WTC11 (cell line): ENCODE measurements around the gene ZNF740. TPM values are rescaled to one million over a fixed set of nuclear protein-coding genes. Genes with fewer than 3 reads are reported as not detected.

Experiments
- ATAC-seq: fragments of 200-7000 bp; cut with Tn5 transposase; 2 replicates; pipeline ENCODE4 v1.10.0; 2021; ENCODE audit warnings: mild to moderate bottlenecking, moderate library complexity
- CTCF ChIA-PET: fragments of 300-600 bp; sonication (Branson Sonifier 250); formaldehyde crosslinking; loops from one replicate; lab custom pipeline; 2021; ENCODE audit warnings: antibody characterized with exemption; lab: Charles Lee
- POLR2A ChIA-PET: fragments of 350-600 bp; sonication (Branson Sonifier 250); formaldehyde crosslinking; loops from one replicate; lab custom pipeline; 2021; ENCODE audit warnings: antibody characterized with exemption; lab: Charles Lee
- DNase-seq: peaks from one replicate; pipeline ENCODE4 v3.0.0; 2021; ENCODE audit warnings: low spot score
- H3K27ac Mint-ChIP-seq: 2 replicates; pipeline ENCODE4 v1.8.0; 2021; ENCODE audit warnings: mixed read lengths
- H3K27me3 Mint-ChIP-seq: 2 replicates; pipeline ENCODE4 v1.8.0; 2021; ENCODE audit warnings: low read depth, mild to moderate bottlenecking, moderate library complexity, mixed read lengths
- H3K36me3 Mint-ChIP-seq: 2 replicates; pipeline ENCODE4 v1.8.0; 2021; ENCODE audit warnings: mixed read lengths
- H3K4me1 Mint-ChIP-seq: 2 replicates; pipeline ENCODE4 v1.8.0; 2022; ENCODE audit warnings: mixed read lengths
- H3K4me3 Mint-ChIP-seq: 2 replicates; pipeline ENCODE4 v1.8.0; 2021; ENCODE audit warnings: mild to moderate bottlenecking, moderate library complexity, mixed read lengths
- H3K9me3 Mint-ChIP-seq: 2 replicates; pipeline ENCODE4 v1.8.0; 2021; ENCODE audit warnings: mixed read lengths
- AFF4 ChIP-seq: sonication (generic); formaldehyde crosslinking; IDR thresholded peaks from 2 replicates; pipeline ENCODE4 v1.8.1; 2023; ENCODE audit warnings: mild to moderate bottlenecking, missing genetic modification reagents, borderline replicate concordance
- ATF1 ChIP-seq: sonication (generic); formaldehyde crosslinking; IDR thresholded peaks from 2 replicates; pipeline ENCODE4 v1.8.1; 2023; ENCODE audit warnings: mild to moderate bottlenecking, moderate library complexity, missing genetic modification reagents
- ATF3 ChIP-seq: sonication (generic); formaldehyde crosslinking; conservative IDR thresholded peaks from 2 replicates; pipeline ENCODE4 v1.8.1; 2022; ENCODE audit warnings: mild to moderate bottlenecking, missing genetic modification reagents
- CREM ChIP-seq: sonication (generic); formaldehyde crosslinking; IDR thresholded peaks from 2 replicates; pipeline ENCODE4 v1.8.1; 2022; ENCODE audit warnings: mild to moderate bottlenecking, missing genetic modification reagents, moderate library complexity
- ERG ChIP-seq: fragments of 250-450 bp; sonication (Bioruptor Pico); IDR thresholded peaks from 2 replicates; pipeline ENCODE4 v1.8.0; 2021; ENCODE audit warnings: mild to moderate bottlenecking
- GABPB1 ChIP-seq: sonication (generic); formaldehyde crosslinking; IDR thresholded peaks from 2 replicates; pipeline ENCODE4 v1.8.1; 2023; ENCODE audit warnings: mild to moderate bottlenecking, missing genetic modification reagents
- KAT7 ChIP-seq: sonication (generic); formaldehyde crosslinking; IDR thresholded peaks from 2 replicates; pipeline ENCODE4 v1.8.1; 2023; ENCODE audit warnings: missing genetic modification reagents, mild to moderate bottlenecking, borderline replicate concordance
- NFATC4 ChIP-seq: fragments of 250-450 bp; sonication (Bioruptor Pico); IDR thresholded peaks from 2 replicates; pipeline ENCODE4 v1.9.0; 2021; ENCODE audit warnings: mild to moderate bottlenecking
- PRDM15 ChIP-seq: sonication (generic); formaldehyde crosslinking; IDR thresholded peaks from 2 replicates; pipeline ENCODE4 v1.8.0; 2022; ENCODE audit warnings: missing genetic modification reagents
- RORB ChIP-seq: fragments of 250-450 bp; sonication (Bioruptor Pico); IDR thresholded peaks from 2 replicates; pipeline ENCODE4 v1.9.0; 2021; ENCODE audit warnings: mild to moderate bottlenecking
- SMAD3 ChIP-seq: sonication (generic); formaldehyde crosslinking; IDR thresholded peaks from 2 replicates; pipeline ENCODE4 v1.8.0; 2022; ENCODE audit warnings: missing genetic modification reagents, mild to moderate bottlenecking, borderline replicate concordance
- STAT6 ChIP-seq: sonication (generic); formaldehyde crosslinking; conservative IDR thresholded peaks from 2 replicates; pipeline ENCODE4 v1.8.1; 2023; ENCODE audit warnings: mild to moderate bottlenecking, low read depth, missing genetic modification reagents, moderate library complexity
- ZMAT4 ChIP-seq: fragments of 250-450 bp; sonication (Bioruptor Pico); IDR thresholded peaks from 2 replicates; pipeline ENCODE4 v1.9.0; 2021; ENCODE audit warnings: mild to moderate bottlenecking
- ZNF121 ChIP-seq: sonication (generic); formaldehyde crosslinking; IDR thresholded peaks from 2 replicates; pipeline ENCODE4 v1.8.0; 2023; ENCODE audit warnings: missing genetic modification reagents
- ZNF232 ChIP-seq: sonication (generic); formaldehyde crosslinking; IDR thresholded peaks from 2 replicates; pipeline ENCODE4 v1.8.0; 2022; ENCODE audit warnings: mild to moderate bottlenecking, missing genetic modification reagents
- total RNA-seq: library from RNA; stranded (reverse); gene quantifications from 3 replicates; pipeline ENCODE4 v1.2.3, GENCODE V29; 2021
- TF ChIP-seq, protein P1 (sequence below): fragments of 200-600 bp; IDR thresholded peaks from 2 replicates; pipeline ENCODE4 v1.8.0; 2022; ENCODE audit warnings: antibody characterized with exemption
- TF ChIP-seq, protein P2 (sequence below): sonication (generic); formaldehyde crosslinking; IDR thresholded peaks from 2 replicates; pipeline ENCODE4 v1.8.1; 2022; ENCODE audit warnings: mild to moderate bottlenecking, missing genetic modification reagents, moderate library complexity, borderline replicate concordance

The ZNF740 gene
- total RNA-seq, 1 experiment from 2014 or later: 26.6 TPM

DNA sequence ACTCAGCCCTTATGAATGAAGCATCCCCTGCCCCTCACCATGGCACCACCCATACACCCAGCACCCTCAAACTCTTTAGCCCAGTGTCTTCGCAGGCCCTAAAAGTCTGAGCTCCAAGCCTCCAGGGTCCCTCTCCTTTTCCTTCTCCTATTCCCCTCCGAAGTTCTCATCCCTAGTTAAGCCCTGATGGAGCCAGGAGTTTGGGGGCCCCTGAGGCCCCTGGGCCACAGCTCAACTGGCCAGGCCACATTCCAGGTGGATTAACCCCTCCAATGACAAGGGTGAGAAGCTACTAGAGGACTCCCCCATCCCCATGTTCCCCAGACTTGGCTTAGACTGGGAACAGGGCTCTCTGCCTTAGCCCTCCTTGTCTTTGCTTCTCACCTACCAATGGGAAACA is 48.9 kb downstream of the ZNF740 start (continued):
- TF ChIP-seq PRDM15 (no peak), RORB (no peak)

GRCh38 chr12:53230108-53230845 is 49.8 kb downstream of the ZNF740 start:
- H3K36me3 Mint-ChIP-seq: peaks cover 5% of the 10 kb centered on the region
- ATAC-seq (no peak), DNase-seq (no peak)
- H3K4me3 Mint-ChIP-seq: peak overlapping the region; percentile 16
- ChIA-PET POLR2A (interaction anchor here (1.2 kb wide), 1 partner anchor 10 kb away, joined by 6 read pairs; no protein-coding TSS in a partner anchor), CTCF (interaction anchor here (0.9 to 10.2 kb wide), 4 partner anchors 13 to 38 kb away, joined by 3 to 82 read pairs (median 6); partner anchors contain the start of gene ESPL1)
- H3K9me3 Mint-ChIP-seq: no peaks in the 10 kb centered on the region
- no peak overlapping the region for H3K27ac Mint-ChIP-seq
- H3K27me3 Mint-ChIP-seq: no peaks in the 10 kb centered on the region
- peaks cover 74% of the 10 kb centered on the region for H3K4me1 Mint-ChIP-seq
- TF ChIP-seq NFATC4 (CRISPR knock-in tag): no peak
- no peak for TF ChIP-seq ZMAT4 (CRISPR knock-in tag)
- TF ChIP-seq ZNF121: no peak
- no peak for TF ChIP-seq ATF3 (CRISPR knock-in tag)
- TF ChIP-seq ERG (CRISPR knock-in tag): no peak
- TF ChIP-seq CREM (CRISPR knock-in tag): no peak
- no peak for TF ChIP-seq ATF1
- TF ChIP-seq, protein P1, sequence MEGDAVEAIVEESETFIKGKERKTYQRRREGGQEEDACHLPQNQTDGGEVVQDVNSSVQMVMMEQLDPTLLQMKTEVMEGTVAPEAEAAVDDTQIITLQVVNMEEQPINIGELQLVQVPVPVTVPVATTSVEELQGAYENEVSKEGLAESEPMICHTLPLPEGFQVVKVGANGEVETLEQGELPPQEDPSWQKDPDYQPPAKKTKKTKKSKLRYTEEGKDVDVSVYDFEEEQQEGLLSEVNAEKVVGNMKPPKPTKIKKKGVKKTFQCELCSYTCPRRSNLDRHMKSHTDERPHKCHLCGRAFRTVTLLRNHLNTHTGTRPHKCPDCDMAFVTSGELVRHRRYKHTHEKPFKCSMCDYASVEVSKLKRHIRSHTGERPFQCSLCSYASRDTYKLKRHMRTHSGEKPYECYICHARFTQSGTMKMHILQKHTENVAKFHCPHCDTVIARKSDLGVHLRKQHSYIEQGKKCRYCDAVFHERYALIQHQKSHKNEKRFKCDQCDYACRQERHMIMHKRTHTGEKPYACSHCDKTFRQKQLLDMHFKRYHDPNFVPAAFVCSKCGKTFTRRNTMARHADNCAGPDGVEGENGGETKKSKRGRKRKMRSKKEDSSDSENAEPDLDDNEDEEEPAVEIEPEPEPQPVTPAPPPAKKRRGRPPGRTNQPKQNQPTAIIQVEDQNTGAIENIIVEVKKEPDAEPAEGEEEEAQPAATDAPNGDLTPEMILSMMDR: no peak
- TF ChIP-seq ZNF232: no peak
- no peak for TF ChIP-seq AFF4
- no peak for TF ChIP-seq GABPB1 (CRISPR knock-in tag)
- TF ChIP-seq STAT6 (CRISPR knock-in tag): no peak
- TF ChIP-seq, protein P2, sequence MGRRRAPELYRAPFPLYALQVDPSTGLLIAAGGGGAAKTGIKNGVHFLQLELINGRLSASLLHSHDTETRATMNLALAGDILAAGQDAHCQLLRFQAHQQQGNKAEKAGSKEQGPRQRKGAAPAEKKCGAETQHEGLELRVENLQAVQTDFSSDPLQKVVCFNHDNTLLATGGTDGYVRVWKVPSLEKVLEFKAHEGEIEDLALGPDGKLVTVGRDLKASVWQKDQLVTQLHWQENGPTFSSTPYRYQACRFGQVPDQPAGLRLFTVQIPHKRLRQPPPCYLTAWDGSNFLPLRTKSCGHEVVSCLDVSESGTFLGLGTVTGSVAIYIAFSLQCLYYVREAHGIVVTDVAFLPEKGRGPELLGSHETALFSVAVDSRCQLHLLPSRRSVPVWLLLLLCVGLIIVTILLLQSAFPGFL (CRISPR knock-in tag): no peak
- TF ChIP-seq KAT7 (CRISPR knock-in tag): no peak
- TF ChIP-seq SMAD3 (CRISPR knock-in tag): no peak
